AG09309 (cell line): ENCODE results near the gene POLR3K.
"Not testable (repeated sequence)": the region's sequence is repeated elsewhere in the genome, so short reads cannot be mapped to it uniquely, and the experiment has no call there.

ENCODE experiments used
- DNase-seq: peaks from one replicate; pipeline ENCODE4 v3.0.0-alpha.2; 2010; ENCODE audit warnings: low read depth
- H3K4me3 ChIP-seq: 2 replicates; pipeline ENCODE4 v1.5.1; 2011; ENCODE audit warnings: mild to moderate bottlenecking, low read depth, low read length, moderate library complexity; ENCODE audit not compliant: control insufficient read depth
- TF ChIP-seq, protein P1 (sequence below): IDR thresholded peaks from 2 replicates; pipeline ENCODE4 v1.5.1; 2011; ENCODE audit warnings: mild to moderate bottlenecking, low read depth, low read length, inconsistent platforms; ENCODE audit not compliant: insufficient read depth, control insufficient read depth; ENCODE audit errors: missing control alignments

POLR3K gene

DNA sequence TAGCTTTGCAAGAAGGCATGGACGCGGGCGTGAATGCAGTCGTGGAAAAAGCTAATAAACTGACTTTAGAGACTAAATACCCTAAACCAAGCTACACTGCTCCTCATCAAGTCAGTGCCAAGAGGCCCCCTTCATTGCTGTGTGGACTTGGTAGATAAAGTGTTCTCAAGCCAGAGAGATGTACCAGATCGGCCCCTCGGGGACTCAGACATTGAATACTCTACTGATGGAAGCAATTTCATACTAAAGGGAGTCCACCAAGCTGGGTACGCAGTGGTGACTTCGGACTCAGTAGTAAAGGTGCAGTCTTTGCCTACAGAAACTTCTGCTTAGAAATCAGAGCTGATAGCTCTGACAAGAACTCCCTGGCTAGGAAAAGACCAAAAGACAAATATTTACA lies 8.8 kb downstream of the POLR3K start:
- DNase-seq: no peak
- TF ChIP-seq, protein P1, sequence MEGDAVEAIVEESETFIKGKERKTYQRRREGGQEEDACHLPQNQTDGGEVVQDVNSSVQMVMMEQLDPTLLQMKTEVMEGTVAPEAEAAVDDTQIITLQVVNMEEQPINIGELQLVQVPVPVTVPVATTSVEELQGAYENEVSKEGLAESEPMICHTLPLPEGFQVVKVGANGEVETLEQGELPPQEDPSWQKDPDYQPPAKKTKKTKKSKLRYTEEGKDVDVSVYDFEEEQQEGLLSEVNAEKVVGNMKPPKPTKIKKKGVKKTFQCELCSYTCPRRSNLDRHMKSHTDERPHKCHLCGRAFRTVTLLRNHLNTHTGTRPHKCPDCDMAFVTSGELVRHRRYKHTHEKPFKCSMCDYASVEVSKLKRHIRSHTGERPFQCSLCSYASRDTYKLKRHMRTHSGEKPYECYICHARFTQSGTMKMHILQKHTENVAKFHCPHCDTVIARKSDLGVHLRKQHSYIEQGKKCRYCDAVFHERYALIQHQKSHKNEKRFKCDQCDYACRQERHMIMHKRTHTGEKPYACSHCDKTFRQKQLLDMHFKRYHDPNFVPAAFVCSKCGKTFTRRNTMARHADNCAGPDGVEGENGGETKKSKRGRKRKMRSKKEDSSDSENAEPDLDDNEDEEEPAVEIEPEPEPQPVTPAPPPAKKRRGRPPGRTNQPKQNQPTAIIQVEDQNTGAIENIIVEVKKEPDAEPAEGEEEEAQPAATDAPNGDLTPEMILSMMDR: no peak

DNA sequence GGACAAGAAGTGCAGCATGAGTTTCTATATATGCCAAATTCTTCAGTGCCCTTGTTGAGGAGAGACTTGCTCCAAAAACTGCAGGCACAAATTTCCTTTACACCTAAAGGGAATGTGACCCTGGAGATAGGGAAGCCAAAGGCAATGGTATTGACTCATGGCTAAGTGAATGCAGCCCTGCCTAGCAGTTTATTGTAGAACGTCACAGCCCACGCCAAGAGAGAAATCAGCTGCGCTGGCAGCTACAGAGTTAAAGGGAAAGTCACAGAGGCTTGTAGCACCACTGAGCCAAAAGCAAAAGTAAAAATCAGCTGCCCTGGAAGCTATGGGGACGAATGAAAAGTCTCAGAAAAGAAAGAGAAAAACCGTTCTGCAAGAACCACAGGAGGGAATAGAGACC lies 10.1 kb downstream of the POLR3K start:
- no peak overlapping the region for H3K4me3 ChIP-seq
- DNase-seq: no peak
- TF ChIP-seq, protein P1: no peak

More for the DNA sequence above, 8.8 kb downstream of the POLR3K start:
- H3K4me3 ChIP-seq: no peak overlapping the region

DNA sequence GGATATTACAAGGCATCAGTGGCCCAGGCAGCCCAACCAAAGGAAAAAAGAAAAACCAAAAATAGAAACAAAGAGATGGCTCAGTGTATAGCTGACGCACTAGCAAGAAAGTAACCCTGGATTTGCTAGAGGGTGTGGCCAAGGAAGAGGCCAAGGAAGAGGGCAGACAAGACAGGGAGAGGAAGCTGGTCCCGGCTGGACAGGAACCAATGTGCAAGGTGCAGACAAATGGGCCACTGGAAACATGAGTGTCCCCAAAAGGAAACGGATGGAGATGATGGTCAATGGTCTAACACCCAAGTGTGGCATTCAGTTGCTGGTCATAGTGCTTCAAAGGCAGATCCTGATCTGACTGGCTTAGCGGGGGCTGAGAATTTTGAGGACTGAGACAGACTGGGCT lies 10.7 kb downstream of the POLR3K start:
- TF ChIP-seq, protein P1: no peak
- DNase-seq: no peak
- no peak overlapping the region for H3K4me3 ChIP-seq

DNA sequence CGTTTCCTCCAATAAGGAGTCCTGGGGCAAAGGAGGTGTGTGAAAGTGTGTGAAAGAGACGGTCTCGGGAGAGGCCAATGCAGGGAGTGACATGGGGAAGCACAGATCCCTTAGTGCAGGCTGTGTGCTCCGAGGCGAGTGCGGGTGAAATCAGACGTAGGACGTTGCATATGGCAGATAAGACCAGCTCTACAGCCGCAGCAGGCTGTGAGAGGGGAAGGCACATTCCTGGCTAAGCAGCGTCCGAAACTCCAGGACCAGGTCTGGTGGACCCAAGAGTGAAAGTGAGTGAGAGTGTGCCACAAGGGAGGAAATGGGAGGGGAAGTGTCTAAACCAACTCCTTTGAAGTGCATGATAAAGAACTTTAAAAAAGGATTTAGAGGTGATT lies 11.3 kb downstream of the POLR3K start:
- TF ChIP-seq, protein P1: no peak
- DNase-seq: no peak

DNA sequence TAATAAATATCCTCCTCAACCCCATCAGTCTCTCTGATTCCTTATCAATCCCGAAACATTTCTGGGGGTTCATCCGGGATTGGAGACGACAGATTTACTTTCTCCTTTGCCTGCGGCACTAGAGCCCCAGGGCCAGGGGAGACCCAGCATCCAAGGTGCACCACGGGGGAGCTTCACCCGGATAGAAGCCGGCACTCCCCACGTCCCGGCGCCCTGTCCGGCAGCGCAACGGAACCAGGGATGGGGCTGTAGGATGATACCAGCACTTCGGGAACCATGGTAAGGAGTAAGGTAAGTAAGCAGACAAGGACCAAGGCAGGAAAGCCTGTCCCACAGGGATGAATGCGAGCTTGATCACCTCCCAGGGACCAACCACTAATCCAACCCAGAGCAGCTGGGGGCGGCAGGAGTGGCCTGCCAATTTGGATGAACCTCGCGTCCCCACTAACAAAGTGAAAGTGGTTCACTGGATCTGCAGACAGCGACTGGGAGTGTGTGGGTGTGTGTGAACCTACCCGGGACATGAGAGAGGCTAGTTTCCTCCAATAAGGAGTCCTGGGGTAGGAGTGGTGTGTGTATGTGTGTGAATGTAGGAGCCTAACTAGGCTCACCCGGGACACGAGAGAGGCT lies 11.9 kb downstream of the POLR3K start:
- DNase-seq: no peak
- no peak overlapping the region; the same call in 1 of the 2 replicates for H3K4me3 ChIP-seq
- TF ChIP-seq, protein P1: no peak

More for the DNA sequence above, 11.3 kb downstream of the POLR3K start:
- no peak overlapping the region for H3K4me3 ChIP-seq

DNA sequence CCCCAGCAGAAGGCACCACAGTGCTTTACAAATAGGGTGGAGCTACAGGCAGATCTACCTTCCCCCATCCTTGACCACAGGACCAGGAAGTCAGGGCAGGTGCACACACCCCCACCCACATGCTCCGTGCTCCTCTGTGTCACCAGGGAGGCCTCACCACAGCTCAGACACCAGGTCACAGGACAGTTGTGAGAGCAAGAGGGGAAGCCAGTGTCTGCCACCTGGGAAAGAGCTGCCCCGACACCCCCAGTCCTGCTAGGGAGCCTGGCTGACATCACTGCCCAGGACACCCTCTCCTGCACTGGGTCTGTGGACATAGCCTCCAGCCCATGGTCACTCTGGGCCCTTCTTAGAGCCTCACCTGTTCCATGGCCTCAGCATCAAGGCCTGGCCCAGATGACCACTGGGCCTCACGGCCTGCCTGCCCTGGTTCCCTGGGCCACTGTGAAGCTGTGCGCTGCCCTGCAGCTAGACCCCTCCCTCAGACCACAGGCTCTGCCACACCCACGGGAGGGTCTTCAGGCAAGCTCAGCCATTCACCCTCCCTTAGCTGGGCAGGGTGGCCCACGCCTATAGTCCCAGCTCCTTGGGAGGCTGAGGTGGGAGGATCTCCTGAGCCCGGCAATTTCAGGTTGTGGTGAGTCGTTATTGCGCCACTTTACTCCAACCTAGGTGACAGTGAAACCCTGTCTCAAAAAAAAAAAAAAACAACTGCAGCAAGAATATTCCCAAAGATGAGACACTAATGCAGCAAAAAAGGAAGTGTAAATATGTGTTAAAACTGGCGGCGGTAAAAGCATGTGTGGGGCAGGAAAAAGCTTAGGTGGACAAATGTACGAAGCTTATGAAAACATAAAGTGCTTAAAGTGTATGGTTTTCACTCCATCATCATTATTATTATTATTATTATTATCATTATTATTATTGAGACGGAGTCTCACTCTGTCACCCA lies 14.2 kb downstream of the POLR3K start:
- TF ChIP-seq, protein P1: no peak
- no peak overlapping the region for H3K4me3 ChIP-seq
- no peak for DNase-seq

DNA sequence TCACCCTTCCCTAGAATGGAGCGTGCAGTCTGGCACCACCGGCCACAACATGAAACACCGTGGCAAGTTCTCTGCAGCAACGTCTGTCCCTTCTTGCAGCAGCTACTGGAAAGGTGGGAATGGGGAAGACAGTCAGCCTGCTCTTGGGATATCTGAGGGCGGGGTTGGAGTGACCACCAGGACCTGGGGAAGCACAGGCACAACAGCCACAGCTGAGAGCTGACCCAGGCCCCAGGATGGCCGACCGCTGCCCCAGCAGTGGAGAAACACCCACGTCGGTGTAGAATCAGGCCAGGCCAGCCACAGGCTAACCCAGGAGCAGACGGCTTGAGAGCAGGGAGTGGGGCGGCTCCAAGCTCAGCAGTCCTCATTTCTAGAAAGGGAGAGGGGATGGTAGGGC lies 15.2 kb downstream of the POLR3K start:
- DNase-seq, H3K4me3 ChIP-seq: not testable (repeated sequence)
